Heart left ventricle (tissue), 16 donors: ENCODE results near the gene KIDINS220. TPM values are rescaled to one million over a fixed set of nuclear protein-coding genes. Genes with fewer than 3 reads are reported as not detected.

Experiments
- ATAC-seq, 4 donors: fragments of 200-7000 bp; cut with Tn5 transposase; one replicate each; pipeline ENCODE4 v1.9.1; 2020 to 2022; ENCODE audit warnings: moderate library complexity in 4 of 4, mild to moderate bottlenecking in 3 of 4, moderate number of reproducible peaks in 1 of 4
- DNase-seq, 5 donors: peaks; one replicate each; pipeline ENCODE4 v3.0.0-alpha.2; 2020
- H3K27ac ChIP-seq, 12 donors: fragments of 200-600 bp; sonication (generic) in 4 of 12; one replicate each; pipeline versions ENCODE4 v1.5.0 to v1.8.0; 2016 to 2022; ENCODE audit warnings: mild to moderate bottlenecking in 2 of 12
- H3K27me3 ChIP-seq, 9 donors: fragments of 200-600 bp; sonication (generic) in 2 of 9; one replicate each; pipeline versions ENCODE4 v1.5.1 to v1.8.0; 2016 to 2022; ENCODE audit warnings: mild to moderate bottlenecking in 3 of 9
- H3K36me3 ChIP-seq, 9 donors: fragments of 200-600 bp; sonication (generic) in 2 of 9; one replicate each; pipeline versions ENCODE4 v1.5.0 to v1.8.0; 2018 to 2022; ENCODE audit warnings: mild to moderate bottlenecking in 2 of 9
- H3K4me1 ChIP-seq, 12 donors: fragments of 200-600 bp; sonication (generic) in 4 of 12; one replicate each; pipeline versions ENCODE4 v1.5.0 to v1.8.0; 2016 to 2022; ENCODE audit warnings: mild to moderate bottlenecking in 3 of 12
- H3K4me3 ChIP-seq, 12 donors: fragments of 200-600 bp; sonication (generic) in 4 of 12; one replicate each; pipeline versions ENCODE4 v1.5.0 to v1.8.0; 2017 to 2022; ENCODE audit warnings: mild to moderate bottlenecking in 9 of 12, moderate library complexity in 4 of 12
- H3K9me3 ChIP-seq, 12 donors: fragments of 200-600 bp; sonication (generic) in 4 of 12; one replicate each; pipeline versions ENCODE4 v1.5.0 to v1.8.0; 2016 to 2022; ENCODE audit warnings: mild to moderate bottlenecking in 1 of 12
- POLR2A ChIP-seq, 2 donors: fragments of 450-650 bp; IDR thresholded peaks; one replicate each; pipeline ENCODE4 v1.6.1; 2017; ENCODE audit warnings: antibody characterized with exemption in 2 of 2, mild to moderate bottlenecking in 2 of 2, moderate library complexity in 2 of 2
- WGBS, 4 donors: extraction: QIAGEN DNeasy Blood & Tissue Kit in 2 of 4; methylation state at CpG; one replicate each; pipeline versions ENCODE4 v1.1.5 to v1.1.7; 2013 to 2018; 5-methylcytosine and 5-hydroxymethylcytosine counted together
- intact Hi-C, 10 donors: fragments of 100-400 bp; cut with DNase I; formaldehyde crosslinking; loops; one replicate each; pipeline versions ENCODE4 v1.11.1 to v1.14.2; 2022
- polyA plus RNA-seq, 2 donors: library from polyadenylated mRNA; stranded (reverse); fragments of 200-250 nt; gene quantifications; one replicate each; pipeline ENCODE4 v1.2.3, GENCODE V29; 2013
- total RNA-seq, 9 donors: library from RNA; depleted of rRNA in 2 of 9; stranded (reverse); fragments of >200 nt in 2 of 9; fragmentation: NEBNext Ultra II Directional in 3 of 9; extraction: Animal tissue kit (Norgen Biotek cat#: 25700) in 3 of 9; gene quantifications; one replicate each; pipeline versions ENCODE4 v1.1.0 to v1.2.4, GENCODE V29; 2016 to 2023
- TF ChIP-seq, protein P1 (sequence below), 12 donors: fragments of 200-600 bp; sonication (generic) in 4 of 12; IDR thresholded peaks; one replicate each; pipeline versions ENCODE4 v1.5.0 to v1.8.0; 2018 to 2022; ENCODE audit warnings: antibody characterized with exemption in 12 of 12, mild to moderate bottlenecking in 5 of 12
- donor health status: ischemic (EF 13 %, LVEDD 7.1; RV severe dilation, severe dysfunction).
- donor health status: healthy with polysubstance abuse.
- donor health status: DM: no; HTN: yes; CAD: no.
- donor health status: DM: no; HTN: no; CAD: no.
- donor health status: ischemic (EF 25% LVEDD 6.9; RV normal size, moderate dysfunction).
- donor health status: ischemic (EF 25% LVEDD 5.7; RV mildly dilated, moderate dysfunction).
- donor health status: healthy.
- donor health status: DM: yes; HTN: yes; CAD: no.
- donor health status: ischemic (EF 35%, LVEDD 5.7; RV mildly dilated, moderate dysfunction).
- donor health status: nonischemic (EF 11% LVEDD 7.7; RV severe dilation, severe dysfunction).
- donor health status: DM: yes; HTN: yes; CAD: no.
- donor health status: PGD.
- donor health status: ischemic (EF 29% LVEDD 5.4; RV normal size, mild dysfunction).
- donor health status: nonischemic (EF 23%, LVEDD 6.1; RV moderate dilation, normal function).

KIDINS220 gene
- total and polyA plus RNA-seq, 11 donors = 22.7 to 108 (median 74.5) TPM

DNA sequence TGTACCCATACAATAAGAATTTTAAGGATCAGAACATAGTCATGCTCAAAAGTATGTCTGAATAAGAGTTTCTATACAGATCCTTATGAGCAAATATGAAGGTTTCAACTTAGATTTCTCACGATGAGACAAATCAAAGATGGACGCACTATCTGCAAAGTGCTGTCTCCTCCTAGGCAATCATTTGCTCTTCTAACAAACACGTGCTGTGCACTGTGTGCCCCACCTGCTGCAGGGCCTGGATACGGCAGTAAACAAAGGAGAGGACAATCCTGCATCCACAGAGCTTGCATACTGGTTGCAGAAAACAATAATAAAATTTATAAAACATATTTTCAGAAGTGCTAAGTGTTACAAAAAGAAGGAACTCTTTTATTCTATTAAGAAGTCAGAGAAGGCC, 39.9 kb upstream of the KIDINS220 start:
- WGBS, 4 donors = 91 to 94% (median 92%) methylated on average over 4 of the region's 4 CpGs

DNA sequence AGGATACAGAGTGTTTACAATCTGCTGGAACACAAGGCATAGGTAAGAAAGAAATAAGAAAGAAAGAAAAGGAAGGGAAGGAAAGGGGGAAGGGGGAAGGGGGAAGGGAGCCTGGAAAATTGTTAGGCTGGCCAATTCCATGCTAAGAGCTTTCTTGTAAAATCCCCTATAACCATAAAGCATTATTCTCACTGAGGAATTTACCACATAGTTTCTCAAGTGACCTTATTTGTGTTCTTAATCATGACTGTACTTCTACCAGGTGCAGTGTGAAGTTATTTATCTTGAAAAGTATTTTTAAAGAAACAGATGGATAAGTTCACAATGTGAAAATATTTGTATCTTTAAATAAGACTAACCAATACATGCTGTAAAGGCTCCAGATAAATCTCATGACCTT, 39.2 kb upstream of the KIDINS220 start:
- TF ChIP-seq, protein P1, sequence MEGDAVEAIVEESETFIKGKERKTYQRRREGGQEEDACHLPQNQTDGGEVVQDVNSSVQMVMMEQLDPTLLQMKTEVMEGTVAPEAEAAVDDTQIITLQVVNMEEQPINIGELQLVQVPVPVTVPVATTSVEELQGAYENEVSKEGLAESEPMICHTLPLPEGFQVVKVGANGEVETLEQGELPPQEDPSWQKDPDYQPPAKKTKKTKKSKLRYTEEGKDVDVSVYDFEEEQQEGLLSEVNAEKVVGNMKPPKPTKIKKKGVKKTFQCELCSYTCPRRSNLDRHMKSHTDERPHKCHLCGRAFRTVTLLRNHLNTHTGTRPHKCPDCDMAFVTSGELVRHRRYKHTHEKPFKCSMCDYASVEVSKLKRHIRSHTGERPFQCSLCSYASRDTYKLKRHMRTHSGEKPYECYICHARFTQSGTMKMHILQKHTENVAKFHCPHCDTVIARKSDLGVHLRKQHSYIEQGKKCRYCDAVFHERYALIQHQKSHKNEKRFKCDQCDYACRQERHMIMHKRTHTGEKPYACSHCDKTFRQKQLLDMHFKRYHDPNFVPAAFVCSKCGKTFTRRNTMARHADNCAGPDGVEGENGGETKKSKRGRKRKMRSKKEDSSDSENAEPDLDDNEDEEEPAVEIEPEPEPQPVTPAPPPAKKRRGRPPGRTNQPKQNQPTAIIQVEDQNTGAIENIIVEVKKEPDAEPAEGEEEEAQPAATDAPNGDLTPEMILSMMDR (IDR thresholded peaks at IDR 0.05) = no peak
- no peak for TF ChIP-seq POLR2A (IDR thresholded peaks at IDR 0.05)
- DNase-seq (no peak), ATAC-seq (no peak)
- Histone ChIP-seq H3K4me3 (no peak overlapping the region), H3K9me3 (no peaks in the 10 kb centered on the region), H3K27me3 (no peaks in the 10 kb centered on the region), H3K27ac (no peak overlapping the region), H3K4me1 (no peaks in the 10 kb centered on the region), H3K36me3 (peaks cover 0 to 36% (median 0%) of the 10 kb centered on the region in 9 donors)
- intact Hi-C loops = loop anchor here in 2 of 10 donors (5.0 to 10.0 kb wide), 2 partner anchors 228 to 261 kb away; no protein-coding TSS in a partner anchor

More for the DNA sequence above, 39.9 kb upstream of the KIDINS220 start:
- Histone ChIP-seq H3K4me1 (no peaks in the 10 kb centered on the region), H3K4me3 (no peak overlapping the region), H3K27me3 (no peaks in the 10 kb centered on the region), H3K27ac (no peak overlapping the region), H3K9me3 (no peaks in the 10 kb centered on the region), H3K36me3 (peaks cover 0 to 42% (median 0%) of the 10 kb centered on the region in 9 donors)
- ATAC-seq (no peak), DNase-seq (no peak)
- intact Hi-C loops = loop anchor here in 2 of 10 donors (5.0 to 10.0 kb wide), 2 partner anchors 227 to 260 kb away; no protein-coding TSS in a partner anchor
- TF ChIP-seq, protein P1 (IDR thresholded peaks at IDR 0.05) = no peak
- TF ChIP-seq POLR2A (IDR thresholded peaks at IDR 0.05) = no peak

DNA sequence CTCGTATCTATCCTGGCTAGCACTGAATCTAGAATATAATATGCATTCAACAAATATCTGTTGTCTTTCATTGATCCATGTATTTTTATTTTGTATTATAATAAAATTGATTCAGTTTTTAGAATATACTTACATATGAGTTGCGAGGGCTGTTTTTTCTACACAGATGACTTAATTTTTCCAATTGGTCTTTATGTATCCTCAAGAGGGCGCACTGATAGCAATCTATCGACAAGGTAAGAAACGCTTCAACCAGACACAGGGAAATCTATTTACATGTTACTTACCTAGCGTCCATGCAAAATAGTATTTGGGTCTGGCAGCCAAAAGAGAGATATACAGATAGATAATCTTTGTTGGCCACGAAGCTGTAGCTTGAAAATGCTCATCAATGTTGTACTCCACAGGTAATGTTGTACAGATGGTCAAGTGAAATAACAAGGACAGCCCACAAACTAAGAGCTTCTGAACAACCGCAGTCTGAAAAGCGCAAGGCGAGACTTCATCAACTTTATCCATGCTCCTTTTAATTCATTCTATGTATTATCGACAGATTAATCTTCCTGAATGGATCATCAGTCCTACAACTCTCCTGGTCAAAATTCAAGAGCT, 35.5 kb upstream of the KIDINS220 start:
- intact Hi-C loops = loop anchor here in 8 of 10 donors (2.0 to 10.0 kb wide), 4 partner anchors 232 to 269 kb away; no protein-coding TSS in a partner anchor
- Histone ChIP-seq H3K4me3 (no peak overlapping the region), H3K36me3 (peaks cover 0 to 27% (median 0%) of the 10 kb centered on the region in 9 donors), H3K9me3 (no peaks in the 10 kb centered on the region), H3K27me3 (no peaks in the 10 kb centered on the region), H3K4me1 (no peaks in the 10 kb centered on the region), H3K27ac (no peak overlapping the region)
- TF ChIP-seq, protein P1 (IDR thresholded peaks at IDR 0.05) = peak in 11 of 12 donors; percentile 30 to 66 (median 49)
- no peak for TF ChIP-seq POLR2A (IDR thresholded peaks at IDR 0.05)
- ATAC-seq = no peak
- DNase-seq = no peak
- 54 to 59% (median 55%) methylated on average over 11 of the region's 11 CpGs for WGBS, 4 donors

DNA sequence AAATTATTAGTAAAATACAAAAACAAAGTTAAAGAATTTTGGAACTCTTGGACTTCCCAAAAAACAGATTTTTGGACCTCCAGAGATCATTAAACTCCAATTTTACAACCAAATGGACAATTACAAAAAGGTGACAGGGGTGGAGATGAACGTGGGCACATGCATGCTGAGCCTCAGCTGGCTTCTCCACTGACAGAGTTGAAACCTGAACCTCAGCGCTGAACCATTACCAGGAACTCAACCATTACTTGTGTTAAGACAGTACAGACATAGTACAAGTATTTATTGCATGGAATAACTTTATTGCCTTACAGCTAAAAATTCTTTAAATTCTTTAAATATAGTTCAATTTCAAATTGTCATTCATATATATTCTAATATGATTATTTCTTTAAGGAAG, 33.0 kb upstream of the KIDINS220 start:
- ATAC-seq (no peak), DNase-seq (no peak)
- H3K27ac ChIP-seq = no peak overlapping the region
- H3K9me3 ChIP-seq = no peaks in the 10 kb centered on the region
- intact Hi-C loops = loop anchor here in 7 of 10 donors (5.0 to 10.0 kb wide), 3 partner anchors 234 to 272 kb away; no protein-coding TSS in a partner anchor
- no peaks in the 10 kb centered on the region for H3K4me1 ChIP-seq
- H3K27me3 ChIP-seq = no peaks in the 10 kb centered on the region
- H3K36me3 ChIP-seq = peaks cover 0 to 4% (median 0%) of the 10 kb centered on the region in 9 donors
- no peak for TF ChIP-seq POLR2A (IDR thresholded peaks at IDR 0.05)
- TF ChIP-seq, protein P1 (IDR thresholded peaks at IDR 0.05) = no peak
- H3K4me3 ChIP-seq = no peak overlapping the region
- 85 to 96% (median 94%) methylated on average over 2 of the region's 2 CpGs for WGBS, 4 donors
